Common myeloid progenitor, CD34-positive (primary cell): ENCODE measurements around the gene SOS1.

Experiments used
- CTCF ChIA-PET: fragments of 350-600 bp; sonication (Branson Sonifier 250); formaldehyde crosslinking; loops from one replicate; lab custom pipeline; 2021; ENCODE audit warnings: antibody characterized with exemption; lab: Charles Lee
- POLR2A ChIA-PET: fragments of 350-600 bp; sonication (Branson Sonifier 250); formaldehyde crosslinking; loops from one replicate; lab custom pipeline; 2021; ENCODE audit warnings: antibody characterized with exemption; lab: Charles Lee
- DNase-seq, 3 donors: peaks; one replicate each; pipeline versions ENCODE4 v3.0.0 to v3.0.0-alpha.2; 2013
- H3K27ac ChIP-seq, 2 experiments: 1 replicate in 1 of 2; 2 replicates in 1 of 2; pipeline ENCODE4 v1.7.0; 2013; ENCODE audit warnings: inconsistent platforms in 2 of 2, low read length in 2 of 2, mild to moderate bottlenecking in 2 of 2, low read depth in 1 of 2, moderate library complexity in 1 of 2; ENCODE audit not compliant: severe bottlenecking in 2 of 2, insufficient read depth in 1 of 2, poor library complexity in 1 of 2
- H3K27me3 ChIP-seq, 5 experiments: replicated peaks in 2 of 5; 1 replicate in 3 of 5; 2 replicates in 2 of 5; pipeline versions ENCODE4 v1.6.1 to v1.7.0; 2013; ENCODE audit warnings: low read length in 4 of 5, mild to moderate bottlenecking in 2 of 5, moderate library complexity in 2 of 5, inconsistent platforms in 1 of 5; ENCODE audit not compliant: insufficient read depth in 5 of 5, control insufficient read depth in 4 of 5
- H3K36me3 ChIP-seq, 4 experiments: 1 replicate in 2 of 4; 2 replicates in 2 of 4; pipeline versions ENCODE4 v1.6.1 to v1.7.0; 2013; ENCODE audit warnings: low read length in 3 of 4, control low read depth in 1 of 4, mild to moderate bottlenecking in 1 of 4; ENCODE audit not compliant: control insufficient read depth in 4 of 4, insufficient read depth in 4 of 4
- H3K4me1 ChIP-seq, 4 experiments: 1 replicate in 3 of 4; 2 replicates in 1 of 4; pipeline versions ENCODE4 v1.6.1 to v1.7.1; 2013; ENCODE audit warnings: low read length in 3 of 4, mild to moderate bottlenecking in 3 of 4, control low read depth in 1 of 4, inconsistent platforms in 1 of 4, moderate library complexity in 1 of 4; ENCODE audit not compliant: control insufficient read depth in 4 of 4, insufficient read depth in 4 of 4; ENCODE audit errors: control extremely low read depth in 1 of 4
- H3K4me3 ChIP-seq, 7 experiments: 1 replicate in 4 of 7; 2 replicates in 3 of 7; pipeline versions ENCODE4 v1.5.1 to v1.7.0; 2013; ENCODE audit warnings: mild to moderate bottlenecking in 7 of 7, low read length in 6 of 7, moderate library complexity in 6 of 7, inconsistent platforms in 2 of 7, low read depth in 2 of 7, control low read depth in 1 of 7; ENCODE audit not compliant: insufficient read depth in 4 of 7, control insufficient read depth in 1 of 7; ENCODE audit errors: extremely low read depth in 1 of 7
- H3K9me3 ChIP-seq, 5 experiments: 1 replicate in 4 of 5; 2 replicates in 1 of 5; pipeline versions ENCODE4 v1.6.1 to v1.7.1; 2013; ENCODE audit warnings: low read length in 4 of 5, mild to moderate bottlenecking in 2 of 5, inconsistent platforms in 1 of 5, low read depth in 1 of 5, moderate library complexity in 1 of 5; ENCODE audit not compliant: control insufficient read depth in 4 of 5, insufficient read depth in 2 of 5; ENCODE audit errors: control extremely low read depth in 1 of 5
- WGBS: methylation state at CpG from one replicate; pipeline ENCODE4 v1.1.5; 2013; ENCODE audit not compliant: insufficient coverage; 5-methylcytosine and 5-hydroxymethylcytosine counted together

Gene SOS1

GRCh38 chr2:38934742-38935141, 186.1 kb downstream of the SOS1 start:
- Histone ChIP-seq H3K36me3 (no peaks in the 10 kb centered on the region), H3K9me3 (no peaks in the 10 kb centered on the region), H3K4me3 (no peak overlapping the region), H3K27ac (no peak overlapping the region), H3K4me1 (no peaks in the 10 kb centered on the region), H3K27me3 (no peaks in the 10 kb centered on the region)
- ChIA-PET CTCF (interaction anchor here (1.6 kb wide), 1 partner anchor 13 kb away, joined by 3 read pairs; no protein-coding TSS in a partner anchor), POLR2A (no interaction called here)
- WGBS, result 90% methylated on average over 5 of the region's 5 CpGs
- no peak for DNase-seq

- H3K9me3 ChIP-seq, result no peaks in the 10 kb centered on the region
- no peak overlapping the region for H3K27ac ChIP-seq
- H3K36me3 ChIP-seq, result no peaks in the 10 kb centered on the region
- no peaks in the 10 kb centered on the region for H3K27me3 ChIP-seq
- no peak overlapping the region for H3K4me3 ChIP-seq
- DNase-seq, result no peak
- POLR2A ChIA-PET, result no interaction called here
- WGBS, result 100% methylated on average over 1 of the region's 3 CpGs
- CTCF ChIA-PET, result interaction anchor here (0.6 to 1.6 kb wide), 2 partner anchors 13 to 46 kb away, joined by 3 to 8 read pairs; no protein-coding TSS in a partner anchor
- no peaks in the 10 kb centered on the region for H3K4me1 ChIP-seq
Observed at GRCh38 chr2:38933653-38934052, 187.2 kb downstream of the SOS1 start.

- Histone ChIP-seq H3K36me3 (no peaks in the 10 kb centered on the region), H3K4me3 (no peak overlapping the region), H3K4me1 (no peaks in the 10 kb centered on the region), H3K27me3 (no peaks in the 10 kb centered on the region), H3K27ac (no peak overlapping the region), H3K9me3 (no peaks in the 10 kb centered on the region)
- no peak for DNase-seq
- POLR2A ChIA-PET, result no interaction called here
- CTCF ChIA-PET, result interaction anchor here (1.6 kb wide), 1 partner anchor 15 kb away, joined by 8 read pairs; no protein-coding TSS in a partner anchor
- no CpG with 5 or more reads among the region's 1 CpG for WGBS
Observed at GRCh38 chr2:38932586-38932985, 188.3 kb downstream of the SOS1 start.
